Nucleus accumbens (tissue), 56 donors: Measurements from ENCODE around the gene MTARC2.

Source experiments
- DNase-seq, 56 donors: peaks; one replicate each; lab custom pipeline; 2025; lab: John Stamatoyannopoulos, UW

The MTARC2 gene

DNA sequence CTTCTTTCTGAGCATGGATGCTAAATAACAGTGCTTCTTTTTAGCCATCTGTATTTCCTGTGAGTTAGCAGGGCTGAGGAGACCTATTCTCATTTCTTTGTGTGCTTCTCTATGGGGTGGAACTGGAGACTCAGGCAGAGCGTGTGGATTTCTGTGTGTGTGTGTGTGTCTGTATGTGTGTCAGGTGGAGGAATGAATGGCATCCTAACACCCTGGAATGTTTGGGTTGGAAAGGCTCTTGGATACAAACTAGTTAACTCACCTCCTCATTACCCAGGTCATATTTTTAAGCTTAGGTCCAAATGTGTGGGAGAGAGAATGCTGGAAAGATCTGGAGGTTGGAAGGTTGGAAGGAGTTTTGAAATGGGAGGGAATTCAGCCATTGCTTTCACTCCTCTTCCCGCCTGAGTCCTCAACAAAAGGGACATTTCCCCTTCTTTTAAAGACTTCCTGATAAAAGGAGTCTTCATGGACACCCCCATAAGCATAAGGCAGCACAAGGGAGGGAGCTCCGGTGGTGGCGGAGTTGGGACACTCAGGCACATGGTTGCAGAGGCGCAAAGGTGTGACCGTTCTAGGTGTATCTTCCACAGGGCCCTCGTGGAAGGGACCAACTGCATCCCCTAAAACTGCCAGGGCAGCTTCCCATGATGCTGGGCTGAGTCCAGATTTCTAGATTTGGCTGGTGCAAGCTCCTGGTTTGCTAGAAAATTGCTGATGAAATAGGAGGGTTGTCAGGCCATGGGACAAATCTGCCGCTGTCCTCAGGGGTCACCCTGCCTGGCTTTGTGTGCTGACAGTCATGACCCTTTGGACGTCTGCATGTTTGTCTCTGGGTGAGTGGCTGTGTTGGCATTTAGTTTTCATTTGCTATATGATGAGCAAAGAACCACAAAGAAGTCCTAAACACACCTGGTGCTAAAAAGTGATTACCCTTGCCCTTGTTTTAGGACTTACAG is 76.2 kb downstream of the MTARC2 start:
- no peak for DNase-seq

DNA sequence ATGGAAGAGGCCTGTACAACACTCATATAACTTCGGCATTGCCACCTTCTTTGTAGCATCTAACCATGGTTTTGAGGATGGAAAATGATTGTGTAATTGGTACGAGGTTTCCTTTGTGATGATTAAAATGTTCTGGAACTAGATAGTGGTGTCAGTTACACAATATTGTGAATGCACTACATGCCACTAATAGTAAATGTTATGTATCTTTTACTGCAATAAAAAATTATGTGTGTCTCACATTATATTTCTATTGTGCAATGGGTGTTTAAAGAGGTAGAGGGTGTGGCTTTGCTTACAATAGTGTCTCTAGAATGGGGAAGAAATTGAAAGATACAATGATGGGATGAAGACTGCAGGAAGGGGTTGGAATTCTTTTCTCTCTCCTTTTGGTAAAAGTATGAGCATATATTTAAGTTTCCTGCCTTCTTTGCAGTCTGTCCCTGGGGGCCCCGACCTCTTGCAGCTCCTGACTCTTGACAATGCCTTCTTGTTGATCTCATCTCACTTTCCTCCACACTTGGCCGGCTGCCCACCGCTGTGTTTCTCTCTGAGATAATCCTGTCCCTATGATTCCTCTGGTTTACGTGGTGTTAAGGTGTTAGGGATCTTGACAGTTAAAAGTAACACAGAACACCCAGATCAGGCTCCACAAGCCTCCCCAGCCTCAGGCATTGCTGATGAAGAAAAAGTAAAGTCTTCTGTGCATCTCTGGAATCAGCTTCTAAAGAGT is 77.9 kb downstream of the MTARC2 start:
- DNase-seq = no peak

DNA sequence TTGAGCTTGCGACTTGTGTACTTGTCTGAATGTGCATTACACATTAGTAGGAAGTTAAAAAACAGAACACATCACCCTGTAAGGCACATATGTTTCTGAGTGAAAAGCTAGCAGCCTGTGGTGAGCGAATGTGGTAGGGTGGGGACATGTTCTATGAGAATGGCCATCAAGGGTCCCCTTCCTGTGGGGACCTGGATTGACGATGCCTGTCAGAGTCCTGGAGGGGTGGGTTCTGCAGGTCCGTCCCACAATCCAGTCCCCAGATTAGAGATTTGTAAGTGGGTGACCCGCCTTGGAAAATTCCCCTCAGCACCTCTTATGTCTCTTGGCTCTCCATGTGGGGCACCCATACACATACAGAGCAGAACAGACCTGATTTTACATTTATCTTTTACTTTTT is 78.6 kb downstream of the MTARC2 start:
- no peak for DNase-seq

DNA sequence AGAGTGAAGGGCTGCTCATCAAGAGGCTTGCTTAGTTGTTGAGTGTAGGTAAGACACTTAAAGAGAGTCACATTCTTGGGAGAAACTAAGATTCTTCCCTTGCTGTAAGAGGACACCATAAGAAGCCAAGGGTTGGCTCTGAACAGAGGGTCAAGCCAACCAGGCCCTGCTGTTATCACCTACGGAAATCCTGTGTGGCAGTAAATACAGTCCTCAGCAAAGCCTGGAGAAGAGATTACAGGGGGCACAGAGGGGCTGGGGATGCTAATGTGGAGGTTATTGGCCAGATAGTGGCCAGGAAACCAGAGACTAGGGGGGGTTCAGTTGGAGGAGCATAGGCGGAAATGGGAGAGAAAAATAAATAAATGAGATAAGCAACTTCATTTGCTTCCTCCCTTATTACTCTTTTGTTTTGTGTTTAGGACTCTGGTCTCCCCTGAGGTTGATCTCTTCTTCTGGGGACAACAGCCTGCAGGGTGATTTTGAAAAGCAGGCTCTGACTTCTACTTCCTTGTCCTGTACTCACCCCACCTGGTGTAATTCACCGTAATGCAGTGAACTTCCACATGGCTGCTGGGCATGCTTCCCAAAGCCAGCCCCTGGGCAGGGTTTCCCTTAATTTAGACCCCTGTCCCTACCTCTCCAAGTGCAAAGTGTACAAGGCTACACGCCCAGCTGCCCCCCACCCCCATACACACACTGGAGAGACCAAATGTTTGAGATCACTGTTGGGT is 79.5 kb downstream of the MTARC2 start:
- no peak for DNase-seq

GRCh38 chr1:220828179-220828490 is 80.0 kb downstream of the MTARC2 start:
- DNase-seq = no peak

DNA sequence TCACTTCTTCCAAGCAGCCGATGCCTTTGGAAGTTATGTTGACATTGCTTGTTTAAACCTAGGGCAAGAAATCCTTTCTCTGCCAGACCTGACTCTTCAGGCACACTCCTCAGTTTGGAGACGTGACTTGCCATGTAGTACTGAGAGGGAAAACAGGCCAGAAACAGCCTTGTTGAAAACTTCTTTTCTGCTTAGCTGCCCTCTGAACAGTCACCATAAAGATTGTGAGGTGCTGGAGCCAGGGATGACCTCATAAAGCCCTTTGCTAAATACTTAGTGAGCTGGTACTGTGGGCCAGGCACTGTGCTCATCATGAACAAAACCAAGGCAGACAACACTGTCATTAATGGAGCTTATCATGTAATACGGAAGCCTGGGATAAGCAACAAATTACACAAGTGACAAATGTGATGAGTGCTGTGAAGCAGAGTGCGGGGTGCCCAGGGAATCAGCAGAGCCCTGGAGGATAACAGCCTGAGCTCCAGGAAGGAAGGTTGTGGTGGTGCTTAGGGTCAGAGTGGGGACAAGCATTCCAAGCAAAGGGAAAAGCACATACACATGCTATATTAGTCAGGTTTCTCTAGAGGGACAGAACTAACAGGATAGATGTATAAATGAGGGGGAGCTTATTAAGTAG is 80.9 kb downstream of the MTARC2 start:
- no peak for DNase-seq

- no peak for DNase-seq
Observed at GRCh38 chr1:220833436-220833835, 85.3 kb downstream of the MTARC2 start.
